ENCODE results near the gene SHC3.

SHC3 gene

GRCh38 chr9:89165341-89165740, 13.3 kb downstream of the SHC3 start:
- FAIRE-seq (no peak), DNase-seq (ENCODE audit: extremely low spot score, insufficient read length, low read depth) (no peak)

- DNase-seq (ENCODE audit: extremely low spot score, insufficient read length, low read depth): no peak
- FAIRE-seq: no peak
Observed at GRCh38 chr9:89161221-89161620, 17.4 kb downstream of the SHC3 start.

DNA sequence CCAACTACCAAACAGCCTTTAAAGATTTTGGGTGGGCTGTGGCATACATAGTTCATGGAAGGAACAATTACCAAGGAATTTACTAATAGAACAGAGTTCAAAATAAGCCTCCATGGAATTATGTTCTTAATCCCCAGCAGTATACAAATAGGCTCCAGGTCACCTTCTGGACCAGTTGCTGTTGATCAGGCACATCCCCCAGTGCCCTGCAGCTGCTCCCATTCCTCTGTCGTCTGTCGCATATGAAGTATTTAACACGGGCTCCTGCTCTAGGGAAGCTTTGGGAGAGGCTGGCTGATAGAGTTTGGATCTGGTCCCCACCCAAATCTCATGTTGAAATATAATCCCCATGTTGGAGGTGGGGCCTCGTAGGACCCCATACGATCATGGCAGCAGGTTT, 17.8 kb downstream of the SHC3 start:
- no peak for DNase-seq (ENCODE audit: extremely low spot score, insufficient read length, low read depth)
- no peak for FAIRE-seq

DNA sequence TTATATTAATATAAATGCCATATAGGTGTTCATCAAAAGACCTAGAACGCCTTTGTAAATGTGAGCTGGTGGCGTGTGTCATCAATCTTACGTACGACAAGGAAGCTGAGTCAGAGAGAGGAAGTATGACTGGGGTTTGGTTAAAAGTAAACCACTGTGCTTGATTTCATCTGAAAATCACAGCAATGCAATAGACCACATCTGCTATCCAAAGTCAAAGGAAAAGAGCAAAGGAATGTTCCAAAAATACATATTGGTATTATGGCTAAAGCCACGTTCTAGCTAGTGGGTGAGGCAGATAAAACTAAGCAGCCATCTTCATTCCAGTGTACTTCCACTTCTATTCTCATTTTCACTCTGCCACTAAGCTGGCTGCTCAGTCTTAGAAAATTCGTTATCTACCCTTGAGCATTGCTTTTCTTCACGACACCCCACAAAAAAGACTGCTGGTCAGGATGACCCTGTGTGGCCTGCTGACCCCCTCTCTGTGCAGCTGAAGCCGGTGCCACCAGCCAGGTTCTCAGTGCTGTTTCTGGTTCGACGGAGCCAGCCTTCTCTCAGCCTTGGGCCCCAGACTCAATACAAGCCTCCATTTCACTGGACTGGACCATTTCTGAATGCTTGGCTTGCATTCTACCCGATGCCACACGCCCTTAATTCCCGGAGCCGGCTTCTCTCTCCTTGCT, 23.8 kb downstream of the SHC3 start:
- no peak for FAIRE-seq
- no peak for DNase-seq (ENCODE audit: extremely low spot score, insufficient read length, low read depth)

GRCh38 chr9:89154218-89154617, 24.4 kb downstream of the SHC3 start:
- no peak for FAIRE-seq
- DNase-seq (ENCODE audit: extremely low spot score, insufficient read length, low read depth): no peak

DNA sequence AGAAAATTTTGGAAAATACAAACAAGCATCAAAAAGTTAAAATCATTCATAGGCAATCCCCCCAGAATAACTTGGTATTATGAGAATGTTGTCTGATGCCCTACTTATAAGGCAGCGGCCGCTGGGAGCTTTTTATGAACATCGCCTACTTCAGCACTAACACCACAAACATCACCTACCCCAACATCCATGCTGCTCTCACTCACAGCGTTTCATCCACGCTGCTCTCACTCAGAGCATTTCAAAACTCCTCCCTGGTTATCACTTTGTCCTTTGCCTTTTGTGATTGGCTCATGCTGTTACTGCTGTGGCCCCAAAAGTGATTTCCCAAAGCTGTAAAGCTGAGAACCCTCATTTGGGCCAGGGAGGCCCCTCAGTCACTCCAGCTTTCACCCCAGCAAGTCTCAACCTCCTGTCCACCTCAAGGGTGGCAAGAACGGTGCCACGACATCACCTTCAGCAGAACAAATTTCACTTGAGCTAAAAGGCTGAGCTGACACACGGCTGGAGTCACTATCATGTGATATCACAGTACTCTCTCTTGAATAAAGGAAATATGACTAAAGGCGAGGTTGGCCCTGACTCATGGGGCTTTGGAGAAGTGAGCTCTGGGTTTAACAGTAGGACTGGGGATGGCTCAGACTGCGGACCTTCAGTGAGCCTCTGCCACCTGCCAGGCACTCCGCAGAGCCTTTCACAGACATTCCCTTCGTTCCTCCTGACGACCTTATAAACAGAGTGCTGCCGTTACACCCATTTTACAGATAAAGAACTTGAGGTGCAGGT, 25.2 kb downstream of the SHC3 start:
- DNase-seq (ENCODE audit: extremely low spot score, insufficient read length, low read depth) (no peak), FAIRE-seq (no peak)

DNA sequence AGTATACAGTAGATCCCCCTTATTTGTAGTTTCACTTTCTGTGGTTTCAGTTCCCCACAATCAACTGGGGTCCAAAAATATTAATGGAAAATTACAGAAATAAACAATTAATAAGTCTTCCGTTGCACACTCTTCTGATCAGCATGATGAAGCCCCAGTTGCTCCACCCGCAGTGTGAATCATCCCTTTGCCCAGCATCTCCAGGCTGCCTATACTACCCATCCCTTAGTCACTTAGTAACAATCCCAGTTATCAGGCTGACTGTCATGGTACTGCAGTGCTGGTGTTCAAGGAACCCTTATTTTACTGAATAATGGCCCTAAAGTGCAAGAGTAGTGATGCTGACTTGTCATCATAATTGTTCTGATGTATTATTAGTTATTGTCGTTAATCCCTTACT, 28.9 kb downstream of the SHC3 start:
- no peak for FAIRE-seq
- DNase-seq (ENCODE audit: extremely low spot score, insufficient read length, low read depth): no peak

DNA sequence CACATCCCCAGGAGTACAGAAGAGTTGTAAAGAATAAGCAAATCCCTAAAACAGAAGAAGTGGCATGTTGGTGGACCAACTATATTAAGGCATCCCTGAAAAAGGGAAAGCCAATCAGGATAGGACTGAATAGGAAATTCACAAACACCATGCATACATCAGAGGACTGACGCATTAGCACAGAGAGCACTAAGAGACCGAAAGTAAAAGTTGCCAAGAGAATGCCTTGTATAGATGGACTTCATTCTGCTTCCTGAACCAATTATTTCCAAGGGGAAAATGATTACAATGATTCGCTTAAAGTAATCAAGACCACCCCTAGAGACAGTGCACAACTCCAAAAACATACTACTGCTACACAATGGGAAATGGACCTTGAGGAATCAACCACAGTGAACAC, 33.5 kb downstream of the SHC3 start:
- FAIRE-seq: no peak
- DNase-seq (ENCODE audit: extremely low spot score, insufficient read length, low read depth): no peak

DNA sequence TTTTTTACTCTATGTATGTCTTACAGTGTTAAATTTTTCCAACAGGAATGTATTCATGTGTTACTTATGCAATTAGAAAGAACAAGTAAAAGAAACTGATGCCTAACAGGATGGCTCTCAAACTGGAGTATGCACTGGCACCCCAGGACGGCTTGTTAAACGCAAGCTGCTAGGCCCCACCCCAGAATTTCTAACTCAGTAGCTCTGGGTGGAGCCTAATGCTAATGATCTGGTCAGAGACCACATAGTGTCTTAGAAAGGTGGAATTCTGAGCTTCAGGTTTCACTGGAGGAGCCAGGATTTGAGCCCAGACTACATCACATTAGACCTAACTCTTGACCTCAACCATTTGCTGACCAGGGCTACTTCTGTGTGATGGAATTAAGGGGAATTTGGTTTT, 34.4 kb downstream of the SHC3 start:
- DNase-seq (ENCODE audit: extremely low spot score, insufficient read length, low read depth) (no peak), FAIRE-seq (no peak)

- FAIRE-seq (no peak), DNase-seq (ENCODE audit: extremely low spot score, insufficient read length, low read depth) (no peak)
Observed at GRCh38 chr9:89143266-89143665, 35.4 kb downstream of the SHC3 start.

DNA sequence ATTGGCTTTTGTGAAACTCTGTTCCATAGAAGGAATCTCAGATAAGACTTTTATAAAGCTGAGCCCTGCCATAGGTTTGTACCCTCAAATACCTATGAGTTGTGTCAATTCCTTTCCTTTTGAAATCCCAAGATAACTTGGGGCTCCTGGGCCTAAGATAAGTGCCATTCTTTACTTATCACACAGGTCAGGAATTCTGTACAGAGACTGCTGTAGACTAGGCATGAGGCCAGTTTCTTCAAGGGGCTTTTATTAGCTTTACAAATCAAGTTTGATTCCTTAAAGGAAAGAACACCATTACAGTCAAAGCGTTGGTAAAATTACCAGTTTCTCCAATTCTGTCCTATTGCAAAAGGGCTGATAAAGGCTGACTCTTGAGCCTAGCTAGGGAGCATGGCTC, 39.2 kb downstream of the SHC3 start:
- no peak for FAIRE-seq

GRCh38 chr9:89138463-89139390, 39.9 kb downstream of the SHC3 start:
- no peak for FAIRE-seq
- no peak for DNase-seq (ENCODE audit: extremely low spot score, insufficient read length, low read depth)

More for the DNA sequence above, 39.2 kb downstream of the SHC3 start:
- DNase-seq (ENCODE audit: extremely low spot score, insufficient read length, low read depth): no peak

DNA sequence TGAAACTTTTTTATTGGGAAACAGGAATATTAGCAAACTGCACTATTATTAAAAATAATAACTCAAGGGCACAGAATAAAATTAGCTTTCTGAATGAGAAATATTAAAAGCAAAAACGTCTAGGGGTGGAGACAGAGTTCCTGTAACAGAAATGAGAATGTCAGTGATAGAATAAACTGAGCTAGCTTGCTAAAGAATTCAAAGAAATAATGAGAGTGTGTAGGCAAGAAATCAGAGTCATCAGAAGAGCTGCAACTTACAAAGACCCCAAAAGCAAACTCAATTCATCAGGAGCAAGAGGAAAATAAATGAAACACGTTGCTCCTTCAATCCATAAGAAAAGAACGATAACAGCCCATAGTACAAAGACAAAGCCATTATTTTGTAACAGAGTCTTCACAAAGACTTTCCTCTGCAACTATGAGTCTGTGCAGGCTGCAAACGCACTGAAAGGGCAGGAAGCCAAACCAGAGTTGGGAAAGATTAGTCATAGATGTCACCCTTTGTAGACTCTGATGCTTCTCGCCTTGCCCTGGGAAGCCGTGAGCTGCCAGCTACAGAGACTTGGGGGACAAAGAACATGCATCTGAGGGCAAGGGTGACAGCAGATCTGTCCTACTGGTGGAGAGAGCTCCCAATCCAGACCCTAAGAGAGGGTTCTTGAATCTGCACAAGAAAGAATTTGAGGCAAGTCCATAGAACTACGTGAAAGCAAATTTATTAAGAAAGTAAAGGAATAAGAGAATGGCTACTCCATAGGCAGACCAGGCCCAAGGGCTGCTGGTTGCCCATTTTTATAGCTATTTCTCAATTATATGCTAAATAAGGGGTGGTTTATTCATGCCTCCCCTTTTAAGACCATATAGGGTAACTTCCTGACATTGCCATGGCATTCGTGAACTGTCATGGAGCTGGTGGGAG, 40.8 kb downstream of the SHC3 start:
- FAIRE-seq: no peak
- no peak for DNase-seq (ENCODE audit: extremely low spot score, insufficient read length, low read depth)

GRCh38 chr9:89135591-89136166, 42.9 kb downstream of the SHC3 start:
- FAIRE-seq (no peak), DNase-seq (ENCODE audit: extremely low spot score, insufficient read length, low read depth) (no peak)

GRCh38 chr9:89134709-89135108, 43.9 kb downstream of the SHC3 start:
- FAIRE-seq: no peak
- DNase-seq (ENCODE audit: extremely low spot score, insufficient read length, low read depth): no peak

DNA sequence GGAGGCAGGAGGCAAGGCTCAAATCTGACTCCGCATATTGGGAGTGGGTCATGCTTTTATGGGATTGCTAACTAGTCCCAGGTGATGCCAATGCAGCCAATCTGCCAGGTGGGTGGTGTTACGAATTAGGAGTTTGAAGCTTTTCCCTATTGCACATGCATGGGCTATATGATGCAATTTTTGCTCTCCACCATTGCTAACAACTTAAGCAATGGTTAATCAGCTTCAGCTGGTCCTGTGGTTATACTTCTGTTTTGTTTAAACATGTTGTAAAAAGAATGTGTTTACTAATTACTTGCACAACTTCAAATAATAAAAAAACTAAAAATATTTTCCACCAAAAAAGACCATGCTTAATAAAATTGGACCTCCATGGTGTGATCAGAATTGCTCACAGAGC, 55.7 kb downstream of the SHC3 start:
- DNase-seq (ENCODE audit: extremely low spot score, insufficient read length, low read depth) (no peak), FAIRE-seq (no peak)

- no peak for FAIRE-seq
Observed at GRCh38 chr9:89120704-89121103, 57.9 kb downstream of the SHC3 start.

DNA sequence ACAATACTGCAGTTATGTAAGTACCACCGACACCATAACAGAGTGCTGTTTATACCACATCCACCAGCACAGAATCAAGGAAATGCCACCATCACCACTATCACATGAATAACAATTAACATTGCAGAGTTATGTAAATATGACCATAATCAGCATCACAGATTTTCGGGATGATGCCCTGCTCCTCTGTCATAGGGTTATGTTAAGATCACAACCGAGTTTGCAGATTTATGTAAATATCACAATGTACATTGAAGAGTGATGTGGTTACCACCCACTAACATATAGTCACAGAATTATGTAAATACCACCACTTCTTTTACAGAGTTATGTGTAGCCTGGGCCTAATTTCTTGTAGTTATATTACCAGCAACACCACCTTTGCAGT, 61.8 kb downstream of the SHC3 start:
- FAIRE-seq (no peak), DNase-seq (ENCODE audit: extremely low spot score, insufficient read length, low read depth) (no peak)

More at GRCh38 chr9:89120704-89121103, 57.9 kb downstream of the SHC3 start:
- DNase-seq (ENCODE audit: extremely low spot score, insufficient read length, low read depth): no peak

GRCh38 chr9:89116064-89116804, 62.4 kb downstream of the SHC3 start:
- FAIRE-seq: no peak

More at GRCh38 chr9:89116064-89116804, 62.4 kb downstream of the SHC3 start:
- no peak for DNase-seq (ENCODE audit: extremely low spot score, insufficient read length, low read depth)

All from GM18507 (cell line).